CMK (cell line): ENCODE results near the gene KCNJ2.
A peak's percentile ranks its signal among the peaks of the same experiment; 100 is the strongest.

ENCODE experiments used
- DNase-seq: peaks from one replicate; pipeline ENCODE4 v3.0.0-alpha.2; 2010; ENCODE audit warnings: low read depth

KCNJ2 gene

DNA sequence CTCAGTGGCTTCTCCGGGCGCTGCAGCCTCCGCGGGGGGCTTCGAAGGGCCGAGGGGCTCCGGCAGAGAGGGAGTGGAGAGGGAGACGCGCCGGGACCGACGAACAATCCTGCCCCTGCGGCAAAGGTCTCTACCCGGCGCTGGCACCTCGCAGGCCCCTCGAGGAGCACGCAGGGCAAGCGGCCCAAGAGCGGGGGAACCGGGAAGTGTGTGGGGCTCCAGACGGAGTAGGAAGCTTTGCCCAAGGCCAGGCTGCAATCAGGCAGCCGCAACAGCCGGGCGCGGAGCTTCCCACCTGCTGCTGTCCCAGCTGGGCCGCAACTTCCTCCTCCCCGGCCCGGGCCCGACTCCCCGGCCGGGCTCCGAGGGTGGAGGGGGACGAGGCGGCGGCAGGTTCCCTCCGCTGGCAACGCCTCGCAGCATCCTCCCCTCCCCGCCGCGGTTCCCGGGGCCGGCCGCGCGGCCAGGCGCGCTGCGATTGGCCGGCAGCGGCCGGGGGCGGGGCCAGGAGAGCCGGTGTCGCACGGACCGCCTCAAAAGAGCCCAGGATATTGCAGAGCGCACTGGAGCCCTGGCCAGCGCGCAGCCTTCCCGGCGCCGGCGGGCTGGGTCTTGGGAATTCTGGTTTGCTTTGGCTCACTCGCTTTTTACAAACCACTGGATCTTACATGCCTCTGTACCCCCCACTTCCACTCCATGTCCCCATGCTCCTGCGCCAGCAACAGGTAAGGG, at the start of gene KCNJ2:
KCNJ2 (plus strand) TSS at position 556 of the 732 bp plus-strand sequence. CDS start 5,508 bp downstream, outside the sequence.
- DNase-seq, result peak; percentile 17

DNA sequence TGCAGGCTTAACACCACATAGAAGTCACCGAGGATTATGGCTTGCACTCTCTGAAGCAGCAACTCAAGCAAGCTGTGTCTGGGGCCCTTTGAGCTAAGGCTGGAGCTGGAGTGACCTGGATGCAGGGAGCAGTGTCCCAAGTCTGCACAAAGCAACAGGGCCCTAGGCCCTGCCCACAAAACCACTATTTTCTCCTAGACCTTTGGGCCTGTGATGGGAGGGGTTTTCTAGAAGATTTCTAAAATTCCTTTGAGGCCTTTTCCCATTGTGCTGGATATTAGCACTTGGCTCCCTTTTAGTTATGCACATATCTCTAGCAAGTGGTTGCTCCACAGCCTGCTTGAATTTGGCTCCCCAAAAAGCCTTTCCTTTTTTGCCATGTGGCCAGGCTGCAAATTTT, 49.8 kb upstream of the KCNJ2 start:
- DNase-seq, result no peak

DNA sequence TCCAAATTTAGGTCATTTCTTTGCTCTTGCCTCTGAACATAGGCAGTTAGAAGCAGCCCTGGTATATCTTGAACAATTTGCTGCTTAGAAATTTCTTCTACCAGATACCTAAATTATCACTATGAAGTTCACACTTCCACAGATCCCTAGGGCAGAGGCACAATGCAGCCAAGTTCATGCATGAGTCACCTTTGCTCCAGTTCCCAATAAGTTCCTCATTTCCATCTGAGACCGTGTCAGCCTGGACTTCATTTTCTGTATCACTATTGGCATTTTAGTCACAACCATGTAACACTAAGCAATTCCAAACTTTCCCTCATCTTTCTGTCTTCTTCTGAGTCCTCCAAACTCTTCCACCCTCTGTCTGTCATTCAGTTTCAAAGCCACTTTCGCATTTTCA, 49.3 kb upstream of the KCNJ2 start:
- DNase-seq, result no peak

DNA sequence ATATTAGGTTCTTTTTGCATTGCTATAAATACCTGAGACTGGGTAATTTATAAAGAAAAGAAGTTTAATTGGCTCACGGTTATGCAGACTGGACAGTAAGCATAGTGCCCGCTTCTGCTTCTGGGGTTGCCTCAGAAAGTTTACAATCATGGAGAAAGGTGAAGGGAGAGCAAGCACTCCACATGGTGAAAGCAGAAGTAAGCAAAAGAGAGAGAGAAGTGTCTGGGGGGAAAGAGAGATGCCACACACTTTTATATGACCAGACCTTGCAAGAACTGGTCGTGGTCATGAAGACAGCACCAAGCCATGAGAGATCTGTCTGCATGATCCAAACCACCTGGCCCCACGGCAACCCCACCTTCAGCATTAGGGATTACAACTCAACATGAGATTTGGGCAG, 48.9 kb upstream of the KCNJ2 start:
- DNase-seq, result no peak

DNA sequence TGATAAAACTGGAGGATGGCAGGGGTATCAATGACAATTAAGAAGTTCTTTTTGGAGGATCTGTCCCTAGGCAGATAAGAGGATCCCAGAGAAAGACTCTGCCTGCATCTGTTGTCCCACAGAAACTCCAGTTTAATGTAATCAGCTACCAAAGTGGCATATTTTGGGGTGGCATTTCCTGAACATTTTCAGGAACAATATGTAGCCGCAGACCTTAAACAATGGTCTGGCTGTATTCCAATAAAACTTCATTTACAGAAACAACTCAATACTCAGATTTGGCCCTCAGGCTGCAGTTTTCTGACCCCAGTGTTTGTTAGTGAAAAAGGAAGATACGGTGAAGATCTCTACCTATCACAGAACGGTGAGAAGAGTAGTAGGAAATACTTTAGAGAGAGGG, 48.2 kb upstream of the KCNJ2 start:
- no peak for DNase-seq

DNA sequence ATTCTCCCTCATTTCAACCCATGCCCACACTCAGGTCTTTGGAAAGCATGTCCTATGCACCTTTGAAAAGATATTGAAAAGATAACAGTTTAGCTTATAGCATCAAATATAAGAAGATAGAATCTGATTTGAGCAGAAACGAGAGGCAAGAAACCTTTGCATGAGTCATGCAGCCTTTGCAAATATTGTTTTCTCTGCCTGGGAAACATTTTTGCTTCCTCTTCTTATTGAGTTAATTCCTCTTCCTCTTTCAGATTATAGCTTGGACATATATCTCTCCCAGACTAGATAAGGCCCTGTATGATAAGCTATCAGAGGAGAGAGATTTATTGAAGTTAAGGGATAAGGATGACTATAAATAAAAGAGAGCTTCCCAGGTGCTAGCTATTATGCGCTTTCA, 46.1 kb upstream of the KCNJ2 start:
- no peak for DNase-seq

DNA sequence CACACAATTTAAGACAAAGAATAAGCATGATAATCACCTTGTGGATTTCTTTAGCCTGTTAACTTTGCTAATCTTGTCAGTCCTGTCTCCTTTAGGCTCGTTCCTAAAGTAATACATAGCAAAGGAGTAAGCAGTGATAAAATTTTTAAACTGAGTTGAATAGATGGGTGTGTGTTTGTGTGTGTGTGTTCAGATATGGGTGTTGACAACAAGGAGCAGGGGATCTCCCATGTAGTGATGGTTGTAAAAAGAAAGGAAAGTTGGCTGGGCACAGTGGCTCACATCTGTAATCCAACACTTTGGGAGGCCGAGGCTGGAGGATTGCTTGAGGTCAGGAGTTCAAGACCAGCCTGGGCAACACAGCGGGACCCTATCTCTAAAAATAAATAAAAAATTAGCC, 44.6 kb upstream of the KCNJ2 start:
- no peak for DNase-seq

DNA sequence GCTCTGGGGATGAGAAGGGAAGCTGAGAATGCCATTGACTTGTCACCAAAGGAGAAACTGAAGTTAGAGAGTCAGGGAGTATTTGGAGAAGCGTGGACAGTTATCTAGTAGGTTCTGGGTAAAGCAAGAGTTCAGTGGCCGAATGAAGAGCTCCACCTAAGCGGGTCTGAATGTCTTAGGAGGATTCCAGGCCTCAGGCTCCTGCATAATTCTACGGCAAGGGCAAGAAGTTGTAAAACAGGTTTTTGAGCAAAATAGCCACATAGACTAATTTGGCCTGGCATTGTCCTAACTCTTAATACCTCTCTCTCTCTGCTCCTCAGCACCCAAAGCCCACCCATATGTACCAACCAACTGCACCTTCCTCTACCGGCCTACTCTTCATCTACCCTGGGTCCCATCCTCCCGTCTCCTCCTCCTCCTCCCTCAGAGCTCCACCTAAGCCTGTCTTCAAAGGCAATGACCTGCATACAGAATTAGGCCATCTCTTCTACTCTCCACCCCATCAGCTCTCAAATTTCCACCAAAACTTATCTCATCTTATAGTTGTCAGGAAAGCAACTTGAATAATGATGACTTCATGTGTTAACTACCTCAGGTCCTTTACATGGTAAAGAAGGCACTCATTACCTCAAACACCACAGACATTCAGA, 42.0 kb upstream of the KCNJ2 start:
- DNase-seq, result no peak

DNA sequence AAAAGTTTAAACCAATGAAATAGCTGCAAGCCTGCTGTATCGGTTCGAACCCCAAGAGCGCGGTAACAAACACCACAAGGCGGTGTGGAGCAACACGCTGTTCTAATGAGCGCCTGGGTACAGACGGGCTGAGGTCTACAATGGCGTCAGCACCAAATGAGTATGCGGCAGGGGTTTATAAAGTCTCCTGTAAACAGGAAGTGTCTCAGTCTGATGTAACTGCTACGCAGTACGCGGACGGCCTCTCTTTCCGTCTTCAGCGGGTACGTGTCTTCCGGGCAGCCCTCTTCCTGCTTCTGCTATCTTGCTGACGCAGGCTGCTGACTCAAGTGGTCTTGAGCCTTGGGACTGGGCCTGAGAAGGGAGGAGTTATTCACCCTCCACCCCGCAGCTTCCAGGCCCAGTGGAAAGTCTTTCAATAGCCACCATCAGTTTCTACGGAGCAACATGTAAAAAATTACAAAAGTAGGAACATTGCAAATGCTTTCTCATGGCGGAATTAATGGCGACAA, 40.5 kb upstream of the KCNJ2 start:
- DNase-seq, result peak; percentile 71

DNA sequence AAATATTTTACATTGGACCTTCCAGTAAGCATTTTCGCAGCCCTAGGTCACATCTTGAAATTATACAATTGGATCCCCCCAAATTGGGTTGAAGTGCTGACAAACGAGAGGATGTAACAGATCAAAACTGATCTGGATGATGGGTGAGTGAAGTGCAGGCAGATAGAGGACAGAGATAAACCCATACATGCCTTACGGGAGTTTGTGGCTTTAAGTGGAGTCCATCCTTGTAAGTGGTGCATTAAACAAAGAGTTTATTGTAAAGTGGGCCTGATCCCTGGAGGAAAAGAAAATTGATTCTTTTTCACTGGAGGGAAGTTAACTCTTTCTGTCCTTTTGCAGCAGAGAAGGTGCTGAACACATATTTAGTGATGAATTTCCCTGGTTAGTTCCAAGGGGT, 39.0 kb upstream of the KCNJ2 start:
- no peak for DNase-seq

DNA sequence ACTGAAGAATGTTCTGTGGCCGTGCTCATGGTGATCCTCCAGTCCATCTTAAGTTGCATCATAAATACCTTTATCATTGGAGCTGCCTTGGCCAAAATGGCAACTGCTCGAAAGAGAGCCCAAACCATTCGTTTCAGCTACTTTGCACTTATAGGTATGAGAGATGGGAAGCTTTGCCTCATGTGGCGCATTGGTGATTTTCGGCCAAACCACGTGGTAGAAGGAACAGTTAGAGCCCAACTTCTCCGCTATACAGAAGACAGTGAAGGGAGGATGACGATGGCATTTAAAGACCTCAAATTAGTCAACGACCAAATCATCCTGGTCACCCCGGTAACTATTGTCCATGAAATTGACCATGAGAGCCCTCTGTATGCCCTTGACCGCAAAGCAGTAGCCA, 36.8 kb upstream of the KCNJ2 start:
- DNase-seq, result no peak

DNA sequence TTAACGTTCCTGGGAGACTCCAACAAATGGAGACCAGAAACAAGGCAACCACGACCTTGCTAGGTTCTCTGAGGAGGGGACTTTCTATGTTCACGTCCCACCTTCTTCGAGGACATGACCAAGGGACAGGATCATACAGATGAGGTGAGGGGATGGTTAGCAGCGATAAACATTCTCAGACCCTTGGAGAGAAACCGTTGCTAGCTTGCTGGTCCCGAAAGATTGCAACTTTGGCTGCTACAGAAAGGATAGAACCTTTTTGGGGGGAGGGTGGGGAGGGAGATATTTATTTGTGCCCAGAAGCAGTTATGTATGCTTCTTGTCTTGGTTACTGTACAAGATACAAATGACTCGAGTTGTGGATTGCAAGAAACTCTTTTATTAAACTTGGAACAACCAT, 35.3 kb upstream of the KCNJ2 start:
- DNase-seq, result no peak

DNA sequence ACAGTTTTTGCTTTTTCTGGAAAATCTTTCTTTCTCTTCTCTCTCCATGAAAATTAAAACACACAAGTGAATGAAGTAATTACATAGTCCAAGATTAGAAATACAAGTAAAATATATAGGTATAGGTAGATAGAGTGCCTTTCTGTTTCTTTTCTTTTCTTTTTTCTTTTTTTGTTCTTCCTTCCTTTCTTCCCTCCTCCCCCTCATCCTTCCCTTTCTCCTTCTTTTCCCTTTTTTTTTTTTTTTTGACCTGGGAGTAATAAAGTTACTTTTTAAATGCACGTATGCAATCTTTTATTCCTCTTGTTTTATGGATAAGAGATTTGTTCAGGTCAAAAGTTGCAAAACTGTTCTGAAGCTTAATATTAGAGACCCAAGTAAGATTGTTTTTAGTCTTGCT, 34.6 kb upstream of the KCNJ2 start:
- DNase-seq, result no peak

DNA sequence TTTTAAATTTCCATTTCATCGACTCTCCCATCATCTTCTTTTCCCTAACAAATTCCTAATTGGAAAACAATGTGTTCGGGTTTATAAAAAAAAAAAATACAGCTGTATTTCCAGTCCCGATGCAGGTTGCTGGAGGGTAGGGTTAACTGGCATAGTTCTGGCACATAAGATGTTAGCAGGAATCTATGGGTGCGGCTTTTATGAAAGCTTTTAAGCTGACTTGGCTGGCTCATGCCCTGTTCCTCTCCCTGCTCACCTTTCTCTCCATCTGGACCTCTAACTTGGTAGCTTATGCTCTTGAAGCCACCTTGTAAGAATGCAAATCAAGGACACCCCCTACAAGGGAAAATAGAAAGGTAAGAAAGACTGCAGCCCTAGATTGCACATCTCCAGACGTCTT, 33.2 kb upstream of the KCNJ2 start:
- no peak for DNase-seq

DNA sequence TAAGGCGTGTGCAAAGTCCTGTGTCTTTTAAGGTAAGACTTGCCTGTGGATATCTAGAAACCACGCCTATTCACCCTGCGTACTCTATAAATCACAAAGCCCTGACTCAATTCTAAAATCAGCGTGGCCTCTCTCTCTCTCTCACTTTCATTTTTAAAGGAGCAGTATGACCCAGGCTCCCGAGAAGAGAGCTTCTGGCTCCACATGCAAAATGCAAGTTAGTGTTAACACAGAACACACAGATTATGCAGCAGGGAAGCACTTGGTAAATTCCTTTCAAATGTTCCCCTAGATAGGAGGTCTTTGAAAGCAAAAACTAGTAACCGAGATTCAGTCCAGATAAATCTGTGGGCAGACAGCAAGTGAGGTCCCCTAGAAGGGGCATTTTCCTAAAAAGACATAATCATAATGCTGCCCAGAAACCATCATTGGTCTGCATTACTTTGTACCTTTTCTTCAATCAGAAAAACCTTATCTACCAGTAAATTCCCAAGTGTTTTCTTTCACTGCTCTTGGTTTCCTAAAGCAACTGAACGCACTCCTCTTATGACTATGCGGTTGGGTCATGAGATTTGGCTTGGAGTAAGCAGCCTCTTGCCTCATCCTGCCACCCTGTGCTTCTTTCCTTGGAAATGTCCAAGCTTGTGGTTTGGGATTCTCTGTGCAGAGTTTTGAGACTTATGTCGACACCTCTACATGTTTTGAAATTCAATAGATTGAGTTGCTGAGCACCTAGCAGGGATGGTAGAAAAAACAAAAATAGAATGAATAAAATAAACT, 31.7 kb upstream of the KCNJ2 start:
- DNase-seq, result no peak

DNA sequence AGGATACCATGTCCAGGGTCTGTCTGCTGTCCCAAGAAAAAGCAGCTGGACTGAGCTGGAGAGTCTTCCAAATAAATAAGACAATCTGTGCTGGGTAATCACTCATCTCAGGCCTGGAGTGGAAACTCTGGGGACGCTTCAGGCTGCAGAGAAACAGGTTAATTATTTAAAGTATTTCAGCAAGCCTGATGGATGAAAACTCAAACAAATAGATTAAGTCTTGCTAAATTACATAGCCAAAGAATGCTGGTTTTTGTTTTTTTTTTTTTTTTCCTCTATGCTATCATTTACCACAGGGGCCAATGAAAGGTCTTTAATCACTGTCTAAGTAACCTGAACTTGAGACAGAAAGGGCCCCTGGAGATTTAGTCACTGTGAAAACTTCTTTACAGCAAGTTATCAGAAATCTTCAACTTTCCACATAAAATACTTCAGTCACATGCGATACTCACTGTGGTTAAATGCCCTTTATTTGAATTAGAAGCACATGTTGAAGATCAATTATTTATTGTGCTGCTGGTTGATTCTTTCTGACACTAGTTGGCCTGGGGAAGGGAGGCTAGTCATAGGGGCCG, 31.0 kb upstream of the KCNJ2 start:
- no peak for DNase-seq

DNA sequence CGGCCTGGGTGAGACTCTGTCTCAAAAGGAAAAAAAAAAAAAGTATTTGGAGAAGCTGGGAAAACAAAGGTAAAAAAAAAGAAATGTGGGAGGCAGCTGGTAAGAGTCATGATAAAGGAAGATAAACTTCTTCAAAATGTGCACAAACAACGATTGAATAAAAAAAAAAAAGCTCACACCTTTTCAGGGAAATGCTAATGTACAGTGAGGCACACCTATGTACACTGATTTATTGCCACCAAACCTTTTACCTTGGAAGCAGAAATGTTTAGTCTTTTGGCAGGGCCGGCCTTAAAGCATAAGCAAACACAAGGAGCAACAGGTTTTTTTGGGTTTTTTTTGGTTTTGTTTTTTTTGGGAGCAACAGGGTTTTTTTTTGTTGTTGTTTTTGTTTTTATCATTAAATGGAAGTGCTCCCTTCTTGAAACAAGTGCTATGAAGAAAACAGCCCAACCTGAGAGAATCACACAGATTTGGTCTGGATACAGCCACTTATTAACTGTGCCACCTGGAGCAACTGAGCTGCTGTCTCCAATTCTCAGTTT, 29.8 kb upstream of the KCNJ2 start:
- DNase-seq, result no peak

DNA sequence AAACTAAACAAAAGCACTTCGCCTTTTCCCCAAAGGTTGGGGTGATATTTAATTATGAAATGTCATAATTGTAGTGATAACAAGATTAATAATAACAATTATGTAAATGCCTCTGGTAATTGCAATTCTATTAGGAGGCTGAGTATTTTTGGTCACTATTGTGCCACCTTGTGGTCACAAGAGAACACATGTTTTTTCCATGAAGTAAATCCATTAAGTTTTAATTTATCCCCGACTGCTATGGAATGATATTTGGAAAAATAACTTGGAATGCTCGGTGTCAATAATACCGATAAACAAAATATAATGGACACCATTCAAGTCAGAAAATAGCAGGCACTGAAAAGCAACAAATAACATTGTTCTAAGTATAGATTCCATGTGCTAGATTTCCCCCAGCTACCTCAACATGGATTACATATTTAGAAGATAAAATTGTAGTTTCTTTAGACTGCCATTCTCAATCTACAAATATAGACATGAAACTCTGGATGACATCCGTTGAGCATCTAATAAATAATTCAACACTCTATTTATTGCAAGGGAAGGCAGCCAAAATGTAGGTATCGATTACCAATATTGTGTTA, 25.0 kb upstream of the KCNJ2 start:
- no peak for DNase-seq

DNA sequence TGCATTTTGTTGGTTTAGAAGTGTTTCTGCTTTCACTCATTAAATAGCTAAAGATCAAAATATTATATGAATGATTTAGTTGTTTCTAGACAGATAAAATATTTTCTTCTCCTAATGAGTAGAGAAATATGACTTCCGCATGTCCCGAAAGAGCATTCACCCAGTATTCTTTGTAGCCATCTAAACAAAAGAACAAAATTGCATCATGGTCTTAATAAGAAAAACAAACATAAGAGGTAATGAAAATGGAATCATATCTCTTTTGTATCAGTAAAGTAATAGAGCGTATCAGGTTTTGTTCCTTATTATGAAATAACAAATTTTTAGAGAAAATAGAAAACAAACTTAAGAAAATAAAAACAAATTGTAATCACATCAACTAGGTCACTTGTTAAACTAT, 16.1 kb upstream of the KCNJ2 start:
- DNase-seq, result no peak

DNA sequence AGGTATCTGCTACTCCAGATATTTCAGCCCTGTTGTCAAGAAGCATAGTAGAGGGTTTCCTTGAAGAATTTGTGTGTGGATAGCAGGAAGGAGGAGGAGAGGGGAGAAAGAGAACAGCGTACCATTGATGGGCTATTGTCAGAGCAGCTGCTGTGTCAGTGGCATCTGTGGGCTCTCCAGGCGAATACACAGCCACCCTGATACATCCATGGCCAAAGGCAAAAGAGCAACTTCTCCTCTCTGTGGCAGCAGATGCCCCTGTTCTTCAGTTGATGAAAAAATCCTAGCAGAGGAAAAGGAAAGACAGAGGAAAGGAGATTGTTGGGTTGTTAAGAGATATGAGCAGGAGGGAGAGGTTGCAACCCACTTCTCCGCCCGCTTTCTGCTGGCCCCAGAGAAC, 12.2 kb upstream of the KCNJ2 start:
- DNase-seq, result no peak

DNA sequence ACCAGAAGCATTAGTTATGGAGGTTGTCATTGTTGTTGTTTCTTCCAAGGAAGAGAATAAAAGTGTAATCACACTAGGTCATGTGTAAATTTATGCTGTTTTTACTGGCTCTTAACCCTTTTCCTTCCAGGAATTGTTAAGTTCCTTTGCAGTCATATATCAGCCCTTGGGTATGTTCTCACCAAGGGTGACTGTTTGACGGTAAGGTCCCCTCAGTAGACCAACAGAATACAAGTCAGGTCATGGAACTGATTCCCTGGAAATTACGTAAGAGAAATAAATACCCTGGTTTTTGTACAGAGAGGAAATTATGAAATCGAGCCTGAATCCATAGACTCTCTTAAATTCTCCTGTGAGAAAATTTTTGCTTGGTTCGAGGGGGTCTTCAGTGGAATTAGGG, 11.2 kb upstream of the KCNJ2 start:
- DNase-seq, result no peak

DNA sequence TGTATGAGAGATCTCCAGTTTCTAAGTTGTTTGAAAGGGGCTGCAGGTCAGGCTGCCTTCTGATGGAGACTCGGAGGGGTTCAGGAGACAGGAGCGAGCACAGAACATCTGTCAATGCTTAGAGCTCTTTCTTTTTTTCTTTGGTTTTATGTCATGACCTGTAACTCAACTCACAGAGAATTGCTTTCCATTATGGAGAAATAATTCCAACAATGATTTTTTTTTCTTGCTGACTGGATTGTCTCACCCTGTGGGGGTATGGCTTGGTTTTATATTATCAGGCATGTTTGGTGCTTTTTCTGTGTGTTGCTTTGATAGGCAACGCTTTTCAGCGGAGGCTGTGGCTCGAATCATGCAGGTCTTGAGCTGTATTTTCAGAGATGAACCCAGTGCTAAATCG, 10.7 kb upstream of the KCNJ2 start:
- no peak for DNase-seq
